GM12892 (cell line): ENCODE results near the gene CIAO1. TPM values are rescaled to one million over a fixed set of nuclear protein-coding genes. Genes with fewer than 3 reads are reported as not detected.
A peak's percentile ranks its signal among the peaks of the same experiment; 100 is the strongest.
"Not testable (repeated sequence)": the region's sequence is repeated elsewhere in the genome, so short reads cannot be mapped to it uniquely, and the experiment has no call there.

Experiments
- DNase-seq: peaks from one replicate; pipeline ENCODE4 v3.0.0; 2011; ENCODE audit not compliant: insufficient read length
- FAIRE-seq: peaks from 2 replicates; lab custom pipeline; 2011; peaks lifted over from hg19 to GRCh38; lab: Jason Lieb, UNC
- POLR2A ChIP-seq: IDR thresholded peaks from 2 replicates; pipeline ENCODE4 v1.6.1; 2011; ENCODE audit warnings: low read depth, low read length, control low read depth
- POLR2AphosphoS5 ChIP-seq: IDR thresholded peaks from 2 replicates; pipeline ENCODE4 v1.6.1; 2011; ENCODE audit warnings: low read depth, low read length, control low read depth
- TAF1 ChIP-seq: IDR thresholded peaks from 2 replicates; pipeline ENCODE4 v1.6.1; 2011; ENCODE audit warnings: low read depth, mild to moderate bottlenecking, control low read depth, low read length, borderline replicate concordance
- polyA plus RNA-seq: library from polyadenylated mRNA; unstranded; fragments of >200 nt; gene quantifications from one replicate; pipeline ENCODE4 v1.2.1, GENCODE V29; 2012; ENCODE audit warnings: missing spikeins, inconsistent platforms; ENCODE audit not compliant: missing spikeins

CIAO1 gene
- polyA plus RNA-seq, result 34.5 TPM

DNA sequence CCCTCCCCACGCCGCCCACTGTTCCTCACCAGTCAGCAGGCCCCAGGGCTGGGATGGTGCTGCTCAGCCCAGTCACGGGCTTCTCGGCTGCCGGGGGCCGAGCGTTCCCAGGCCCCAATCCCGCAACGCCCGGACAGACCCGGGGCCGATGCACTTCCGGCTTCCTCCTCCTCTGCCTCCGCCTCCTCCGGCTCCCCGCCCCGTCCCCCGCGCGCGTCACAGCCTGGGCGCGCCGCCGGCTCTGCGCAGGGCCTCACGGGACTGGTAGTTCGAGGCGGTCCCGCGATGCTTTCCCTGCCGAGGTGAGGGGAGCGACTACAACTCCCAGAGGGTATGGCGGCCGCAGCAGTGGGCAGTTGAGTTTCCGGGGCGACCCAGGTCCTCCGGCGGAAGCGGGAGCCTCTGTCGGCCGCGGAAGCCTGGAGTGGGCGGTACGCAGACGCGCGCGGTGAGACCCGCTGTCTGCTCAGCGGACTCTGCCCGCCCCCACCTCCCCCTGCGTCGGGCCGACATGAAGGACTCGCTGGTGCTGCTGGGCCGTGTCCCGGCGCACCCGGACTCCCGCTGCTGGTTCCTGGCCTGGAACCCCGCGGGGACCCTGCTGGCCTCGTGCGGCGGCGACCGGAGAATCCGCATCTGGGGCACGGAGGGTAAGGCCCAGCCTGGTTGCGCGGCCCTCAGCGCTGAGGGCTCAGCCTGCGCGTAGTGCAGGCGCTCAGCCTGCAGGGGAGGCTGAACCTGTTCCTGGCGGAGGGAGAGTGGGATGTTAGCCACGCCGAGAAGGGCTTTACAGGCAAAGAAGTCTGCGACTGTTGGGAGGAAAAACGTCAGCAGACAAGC is at the start of gene CIAO1, which contains the start of gene TMEM127:
Gene CIAO1, plus strand, starts transcription at position 386 of the 840 bp plus-strand sequence. Its CDS starts 126 bp downstream, at position 512.
Gene TMEM127, minus strand, starts transcription at position 158 of the 840 bp plus-strand sequence. CDS start 616 bp downstream, outside the sequence.
- FAIRE-seq (peak; percentile 95), DNase-seq (peak; percentile 98)
- TF ChIP-seq TAF1 (0 out of 2 replicates have a peak, but pooled peaks have one; percentile 23), POLR2A (peak; percentile 80; the same call in 1 of the 2 replicates), POLR2AphosphoS5 (peak; percentile 67; the same call in 1 of the 2 replicates)

DNA sequence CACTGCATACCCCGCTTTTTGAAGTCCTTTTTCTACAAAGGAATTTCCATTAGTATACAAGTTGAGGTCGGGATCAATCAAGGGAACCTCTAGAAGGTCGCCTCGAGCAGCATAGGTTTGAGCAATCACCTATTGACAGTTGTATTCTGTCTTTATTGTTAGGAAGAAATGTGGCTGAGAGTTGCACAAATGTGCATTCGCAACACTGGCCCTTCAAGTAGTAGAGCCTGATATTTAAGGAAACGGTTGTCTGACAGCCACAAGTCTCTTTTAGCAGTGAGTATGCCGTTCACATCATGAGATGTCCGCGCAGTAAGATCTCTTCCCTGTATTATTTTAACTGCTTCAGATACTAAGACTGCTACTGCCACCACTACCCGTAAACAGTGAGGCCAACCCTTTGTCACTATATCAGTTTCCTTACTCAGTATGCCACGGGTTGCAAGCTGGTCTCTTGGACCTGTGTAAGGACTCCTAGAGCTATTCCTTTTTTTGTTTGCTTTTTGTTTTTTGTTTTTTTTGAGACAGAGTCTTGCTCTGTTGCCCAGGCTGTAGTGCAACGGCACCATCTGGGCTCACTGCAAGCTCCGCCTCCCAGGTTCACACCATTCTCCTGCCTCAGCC is 47.4 kb upstream of the CIAO1 start:
- DNase-seq (no peak), FAIRE-seq (no peak)
- no peak for TF ChIP-seq POLR2A
- TF ChIP-seq TAF1, result no peak
- TF ChIP-seq POLR2AphosphoS5, result no peak

GRCh38 chr2:96219959-96220358 is 46.1 kb upstream of the CIAO1 start:
- not testable (repeated sequence) for FAIRE-seq

GRCh38 chr2:96221106-96221505 is 44.9 kb upstream of the CIAO1 start:
- not testable (repeated sequence) for FAIRE-seq, DNase-seq

More at GRCh38 chr2:96219959-96220358, 46.1 kb upstream of the CIAO1 start:
- DNase-seq, result not testable (repeated sequence)

DNA sequence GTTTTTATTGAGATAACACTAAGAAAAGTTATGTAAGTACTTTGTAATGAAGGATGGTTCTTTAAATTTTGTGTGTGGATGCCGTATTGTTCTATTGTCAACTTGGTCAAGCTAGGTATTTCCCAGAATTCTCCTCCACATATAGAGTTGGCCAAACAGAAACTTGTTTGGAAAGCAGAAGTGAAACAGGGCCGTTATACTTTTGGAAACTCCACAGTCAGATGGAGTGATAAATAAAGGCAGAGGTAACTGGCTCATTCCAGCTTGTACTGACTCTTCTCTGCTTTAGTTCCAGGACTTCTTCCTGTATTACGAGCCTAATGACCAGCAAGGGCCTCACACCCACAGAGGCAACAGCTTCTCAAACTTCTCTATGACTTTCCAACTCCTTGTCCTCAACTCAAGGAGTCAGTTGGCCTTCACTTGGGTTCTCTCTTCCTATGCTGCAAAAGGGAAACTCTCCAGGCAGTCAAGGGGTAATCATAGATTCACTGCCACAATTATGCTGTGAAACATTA is 41.0 kb upstream of the CIAO1 start:
- TF ChIP-seq POLR2A, result peak; percentile 70
- no peak for TF ChIP-seq TAF1
- peak; percentile 55; the same call in 1 of the 2 replicates for TF ChIP-seq POLR2AphosphoS5
- DNase-seq (no peak), FAIRE-seq (peak; percentile 38)

GRCh38 chr2:96231316-96231715 is 34.7 kb upstream of the CIAO1 start:
- no peak for FAIRE-seq
- no peak for DNase-seq
- TF ChIP-seq TAF1, result no peak
- no peak for TF ChIP-seq POLR2A

GRCh38 chr2:96233436-96233835 is 32.6 kb upstream of the CIAO1 start:
- FAIRE-seq, result no peak
- TF ChIP-seq POLR2A, result no peak
- no peak for TF ChIP-seq TAF1
- TF ChIP-seq POLR2AphosphoS5, result no peak
- DNase-seq, result no peak

GRCh38 chr2:96233880-96234316 is 32.1 kb upstream of the CIAO1 start:
- FAIRE-seq (peak; percentile 90), DNase-seq (no peak)
- TF ChIP-seq POLR2AphosphoS5 (no peak), POLR2A (no peak), TAF1 (no peak)

DNA sequence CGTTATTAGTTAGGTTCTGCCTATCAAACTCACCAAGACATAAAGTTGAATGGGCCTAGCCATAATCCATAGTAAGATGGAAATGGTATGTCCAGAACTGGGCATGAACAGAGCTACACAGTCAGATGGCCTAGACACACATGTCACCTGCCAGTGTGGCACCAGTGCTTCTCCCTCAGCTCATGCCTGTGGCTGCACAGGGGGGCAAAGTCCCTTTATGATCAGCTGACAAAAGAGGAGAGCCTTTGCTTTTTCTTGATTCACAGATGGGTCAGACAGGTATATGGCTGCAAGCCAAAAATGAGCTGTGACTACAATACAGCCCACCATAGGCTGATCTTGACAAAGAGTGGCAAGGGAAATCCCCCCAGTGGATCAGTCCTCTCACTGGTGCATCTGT is 29.1 kb upstream of the CIAO1 start:
- no peak for DNase-seq
- no peak for FAIRE-seq
- no peak for TF ChIP-seq TAF1
- TF ChIP-seq POLR2AphosphoS5, result no peak

DNA sequence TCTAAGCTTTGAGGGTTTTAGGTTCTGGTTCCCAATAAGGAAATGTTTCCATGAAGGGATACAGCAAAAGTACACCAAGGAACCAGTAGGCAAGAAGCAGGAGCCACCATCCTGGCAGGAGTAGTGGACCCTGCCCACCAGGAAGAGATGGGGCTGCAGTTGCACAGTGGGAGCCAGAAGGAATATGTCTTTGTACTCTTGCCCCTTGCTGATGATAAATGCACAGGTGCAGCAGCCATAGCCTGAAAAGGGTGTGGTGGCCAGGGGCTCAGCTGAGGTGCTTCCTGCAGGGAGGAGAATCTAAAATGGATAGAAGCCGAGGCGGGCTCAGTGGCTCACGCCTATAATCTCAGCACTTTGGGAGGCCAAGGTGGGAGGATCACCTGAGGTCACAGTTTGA is 27.8 kb upstream of the CIAO1 start:
- FAIRE-seq (no peak), DNase-seq (no peak)
- TF ChIP-seq POLR2A, result no peak
- TF ChIP-seq POLR2AphosphoS5, result no peak
- TF ChIP-seq TAF1, result no peak

GRCh38 chr2:96239091-96239490 is 26.9 kb upstream of the CIAO1 start:
- TF ChIP-seq TAF1 (no peak), POLR2AphosphoS5 (no peak), POLR2A (no peak)
- FAIRE-seq (no peak), DNase-seq (no peak)
